ENCODE results near the gene FAM50B. TPM values are rescaled to one million over a fixed set of nuclear protein-coding genes. Genes with fewer than 3 reads are reported as not detected.

The FAM50B gene, protein sequence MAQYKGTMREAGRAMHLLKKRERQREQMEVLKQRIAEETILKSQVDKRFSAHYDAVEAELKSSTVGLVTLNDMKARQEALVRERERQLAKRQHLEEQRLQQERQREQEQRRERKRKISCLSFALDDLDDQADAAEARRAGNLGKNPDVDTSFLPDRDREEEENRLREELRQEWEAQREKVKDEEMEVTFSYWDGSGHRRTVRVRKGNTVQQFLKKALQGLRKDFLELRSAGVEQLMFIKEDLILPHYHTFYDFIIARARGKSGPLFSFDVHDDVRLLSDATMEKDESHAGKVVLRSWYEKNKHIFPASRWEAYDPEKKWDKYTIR
- total RNA-seq (ENCODE audit: low replicate concordance) = 6.0 and 7.4 TPM in 2 replicates

- DNase-seq (ENCODE audit: low read depth) = peak; percentile 86
- TF ChIP-seq CTCF (IDR thresholded peaks at IDR 0.05; ENCODE audit: insufficient read depth, low read length) = peak; percentile 83
- peak within 1 kb of the TSS; percentile 65 for H3K4me3 ChIP-seq (ENCODE audit: low read depth, low read length)
Measured at GRCh38 chr6:3848925-3849605, at the start of gene FAM50B. FAM50B (plus strand) TSS chr6:3849373; CDS start chr6:3849812, 439 bp downstream.

DNA sequence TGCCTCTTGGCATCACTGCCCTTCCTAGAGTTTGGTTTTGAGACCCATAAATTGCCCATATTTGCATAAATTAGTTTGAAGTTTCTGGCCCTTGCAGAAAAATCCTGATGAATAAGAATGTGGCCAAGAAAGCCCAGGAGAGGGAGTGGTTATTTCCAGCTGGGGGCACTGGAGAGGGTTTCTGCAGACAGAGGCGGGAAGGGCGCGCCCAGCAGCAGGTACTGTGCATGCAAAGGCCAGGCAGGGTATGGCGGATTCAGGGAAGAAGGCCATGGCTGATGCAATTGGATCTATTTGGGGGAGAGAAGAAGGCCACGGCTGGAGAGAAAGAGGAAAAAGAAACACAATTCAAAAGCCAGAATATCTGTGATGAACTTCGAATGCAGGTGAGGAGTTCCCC is 49.5 kb upstream of the FAM50B start:
- H3K4me3 ChIP-seq (ENCODE audit: low read depth, low read length) = no peak overlapping the region
- TF ChIP-seq CTCF (IDR thresholded peaks at IDR 0.05; ENCODE audit: insufficient read depth, low read length) = no peak
- DNase-seq (ENCODE audit: low read depth) = no peak

GRCh38 chr6:3800850-3801591 is 48.2 kb upstream of the FAM50B start:
- DNase-seq (ENCODE audit: low read depth) = peak; percentile 39
- H3K4me3 ChIP-seq (ENCODE audit: low read depth, low read length) = no peak overlapping the region
- TF ChIP-seq CTCF (IDR thresholded peaks at IDR 0.05; ENCODE audit: insufficient read depth, low read length) = no peak

DNA sequence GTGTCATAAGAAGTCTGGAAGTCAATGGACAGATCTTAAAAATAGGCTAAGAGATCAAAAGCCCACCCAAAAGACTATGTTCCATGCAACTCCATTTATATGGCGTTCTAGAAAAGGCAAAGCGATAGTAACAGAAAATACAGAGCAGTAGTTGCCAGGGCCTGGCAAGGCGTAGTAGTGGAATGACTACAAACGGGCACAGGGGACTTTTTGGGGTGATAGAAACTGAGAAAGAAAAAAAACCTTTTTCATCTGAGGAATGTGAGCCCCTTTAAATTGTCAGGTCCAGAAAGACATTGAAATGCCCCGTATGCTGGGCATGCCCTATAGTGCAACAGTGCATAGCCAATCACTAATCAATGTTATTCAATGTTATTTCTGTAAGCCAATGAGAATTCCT is 47.2 kb upstream of the FAM50B start:
- DNase-seq (ENCODE audit: low read depth) = no peak
- TF ChIP-seq CTCF (IDR thresholded peaks at IDR 0.05; ENCODE audit: insufficient read depth, low read length) = no peak
- no peak overlapping the region for H3K4me3 ChIP-seq (ENCODE audit: low read depth, low read length)

DNA sequence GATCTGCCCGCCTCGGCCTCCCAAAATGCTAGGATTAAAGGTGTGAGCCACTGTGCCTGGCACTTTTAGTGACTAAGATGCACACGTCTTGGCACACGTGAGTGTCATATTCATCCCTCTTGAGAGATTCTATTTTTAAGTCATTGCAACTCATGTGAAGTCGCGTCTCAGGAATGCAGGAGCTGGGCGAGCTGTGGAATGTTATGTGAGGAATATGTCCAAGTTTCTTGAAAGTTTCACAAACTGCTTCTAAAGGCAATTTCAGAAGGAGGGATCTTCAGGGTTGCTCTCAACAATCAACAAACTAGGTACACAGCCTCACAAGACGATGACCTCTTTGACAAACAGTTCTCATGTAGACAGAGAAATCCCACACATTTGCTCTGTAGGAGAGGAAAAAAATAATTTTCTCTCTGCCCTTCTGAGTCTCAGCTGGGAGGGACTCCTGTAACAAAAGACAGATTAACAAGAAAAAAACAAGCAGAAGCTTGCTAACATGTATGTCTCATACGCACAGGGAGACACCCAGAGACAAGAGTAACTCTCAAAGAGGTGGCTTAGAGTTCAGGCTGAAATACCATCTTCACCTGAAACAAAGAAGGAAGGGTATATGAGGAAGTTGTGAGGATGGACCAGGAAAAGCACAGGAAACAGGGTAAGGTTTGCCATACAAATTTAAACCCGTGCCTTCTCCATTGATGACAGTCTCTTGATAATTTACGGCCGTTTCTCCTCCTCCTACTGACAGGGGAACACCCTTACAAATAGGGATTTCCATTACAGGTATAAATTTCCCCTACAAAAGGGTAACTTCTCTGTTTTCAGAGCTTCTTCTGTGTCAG is 45.3 kb upstream of the FAM50B start:
- DNase-seq (ENCODE audit: low read depth) = peak; percentile 99
- no peak for TF ChIP-seq CTCF (IDR thresholded peaks at IDR 0.05; ENCODE audit: insufficient read depth, low read length)
- no peak overlapping the region for H3K4me3 ChIP-seq (ENCODE audit: low read depth, low read length)

DNA sequence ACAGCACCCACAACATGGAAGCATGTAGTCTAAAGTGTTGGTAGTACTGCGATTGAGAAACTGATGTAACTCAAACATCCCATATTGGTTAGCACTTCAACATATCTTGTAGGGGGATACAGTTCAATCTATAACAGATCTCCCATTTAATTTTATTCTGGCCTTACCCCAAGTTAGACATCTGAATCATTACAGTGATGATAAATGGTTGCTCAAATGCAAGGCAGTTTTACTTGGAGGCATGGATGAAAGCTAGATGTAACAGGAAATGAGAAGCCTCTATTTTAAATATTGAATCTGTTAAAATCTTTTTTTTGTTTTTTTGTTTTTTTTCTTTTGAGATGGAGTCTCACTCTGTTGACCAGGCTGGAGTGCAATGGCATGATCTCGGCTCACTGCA is 44.2 kb upstream of the FAM50B start:
- no peak for TF ChIP-seq CTCF (IDR thresholded peaks at IDR 0.05; ENCODE audit: insufficient read depth, low read length)
- peak; percentile 50 for DNase-seq (ENCODE audit: low read depth)
- no peak overlapping the region for H3K4me3 ChIP-seq (ENCODE audit: low read depth, low read length)
